Measurements from ENCODE around the gene SNCB. TPM values are rescaled to one million over a fixed set of nuclear protein-coding genes. Genes with fewer than 3 reads are reported as not detected.
"Not testable (repeated sequence)": the region's sequence is repeated elsewhere in the genome, so short reads cannot be mapped to it uniquely, and the experiment has no call there.

Gene SNCB
- total RNA-seq, 4 donors from 2014 or later: not detected

DNA sequence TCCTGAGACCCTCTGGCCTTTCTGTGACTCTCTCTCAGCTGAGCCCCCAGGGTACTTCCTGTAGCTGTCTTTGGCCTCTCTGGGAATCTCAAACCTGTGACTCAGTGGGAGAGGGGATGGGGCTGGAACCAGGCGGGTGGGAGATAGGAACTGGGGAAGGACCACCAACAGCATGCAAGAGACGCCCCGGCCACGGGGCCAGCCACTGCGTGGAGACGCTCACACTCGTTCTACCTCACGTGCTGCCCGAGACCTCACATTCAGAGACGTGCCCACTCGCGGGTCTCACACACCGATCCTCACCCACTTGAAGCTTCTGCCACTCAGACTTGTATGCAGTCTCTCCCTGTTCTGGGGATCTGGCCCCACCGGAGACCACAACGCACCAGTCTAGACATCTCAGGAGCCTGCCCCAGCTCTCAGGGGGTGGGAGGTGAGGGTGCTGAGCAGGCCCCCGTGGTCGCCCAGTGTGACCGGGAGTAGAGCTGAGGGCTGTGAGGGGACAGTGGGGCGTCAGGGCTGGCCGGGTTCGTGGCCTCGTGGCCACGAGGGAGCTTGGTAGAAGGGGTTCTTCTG, 34.2 kb downstream of the SNCB start:
- Histone ChIP-seq H3K4me1 (no peaks in the 10 kb centered on the region), H3K27ac (no peak overlapping the region), H3K4me3 (no peak overlapping the region), H3K36me3 (no peaks in the 10 kb centered on the region), H3K9me3 (no peaks in the 10 kb centered on the region), H3K27me3 (peaks cover 34% of the 10 kb centered on the region)
- TF ChIP-seq POLR2A (IDR thresholded peaks at IDR 0.05) (no peak), POLR2AphosphoS5 (IDR thresholded peaks at IDR 0.05) (no peak), EP300 (IDR thresholded peaks at IDR 0.05) (no peak)
- TF ChIP-seq, protein P1, sequence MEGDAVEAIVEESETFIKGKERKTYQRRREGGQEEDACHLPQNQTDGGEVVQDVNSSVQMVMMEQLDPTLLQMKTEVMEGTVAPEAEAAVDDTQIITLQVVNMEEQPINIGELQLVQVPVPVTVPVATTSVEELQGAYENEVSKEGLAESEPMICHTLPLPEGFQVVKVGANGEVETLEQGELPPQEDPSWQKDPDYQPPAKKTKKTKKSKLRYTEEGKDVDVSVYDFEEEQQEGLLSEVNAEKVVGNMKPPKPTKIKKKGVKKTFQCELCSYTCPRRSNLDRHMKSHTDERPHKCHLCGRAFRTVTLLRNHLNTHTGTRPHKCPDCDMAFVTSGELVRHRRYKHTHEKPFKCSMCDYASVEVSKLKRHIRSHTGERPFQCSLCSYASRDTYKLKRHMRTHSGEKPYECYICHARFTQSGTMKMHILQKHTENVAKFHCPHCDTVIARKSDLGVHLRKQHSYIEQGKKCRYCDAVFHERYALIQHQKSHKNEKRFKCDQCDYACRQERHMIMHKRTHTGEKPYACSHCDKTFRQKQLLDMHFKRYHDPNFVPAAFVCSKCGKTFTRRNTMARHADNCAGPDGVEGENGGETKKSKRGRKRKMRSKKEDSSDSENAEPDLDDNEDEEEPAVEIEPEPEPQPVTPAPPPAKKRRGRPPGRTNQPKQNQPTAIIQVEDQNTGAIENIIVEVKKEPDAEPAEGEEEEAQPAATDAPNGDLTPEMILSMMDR (IDR thresholded peaks at IDR 0.05): no peak
- no peak for DNase-seq (ENCODE audit: low spot score in 2 of 2)
- WGBS: 84% methylated on average over 23 of the region's 23 CpGs

DNA sequence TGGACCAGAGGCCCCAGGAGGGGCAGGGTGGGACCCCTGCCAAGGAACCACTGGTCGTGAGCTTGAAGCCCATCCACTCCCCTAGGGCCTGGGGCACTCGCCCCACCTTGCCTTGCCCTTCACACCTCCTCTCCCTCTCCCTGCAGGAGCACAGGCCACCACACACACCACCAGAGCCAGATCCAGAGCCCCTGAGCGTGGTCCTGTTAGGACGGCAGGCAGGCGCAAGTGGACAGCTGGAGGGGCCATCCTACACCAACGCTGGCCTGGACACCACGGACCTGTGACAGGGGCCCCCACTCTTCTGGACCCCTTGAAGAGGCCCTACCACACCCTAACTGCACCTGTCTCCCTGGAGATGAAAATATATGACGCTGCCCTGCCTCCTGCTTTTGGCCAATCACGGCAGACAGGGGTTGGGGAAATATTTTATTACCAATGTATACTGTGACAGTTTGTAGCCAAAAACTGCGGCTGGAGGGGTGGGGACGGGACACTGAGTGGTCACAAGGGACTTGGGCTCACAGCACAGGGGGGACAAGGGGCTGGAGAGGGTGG, 34.9 kb downstream of the SNCB start:
- Histone ChIP-seq H3K27me3 (peaks cover 34% of the 10 kb centered on the region), H3K4me1 (no peaks in the 10 kb centered on the region), H3K27ac (no peak overlapping the region), H3K36me3 (no peaks in the 10 kb centered on the region), H3K4me3 (no peak overlapping the region), H3K9me3 (no peaks in the 10 kb centered on the region)
- WGBS: 76% methylated on average over 8 of the region's 11 CpGs
- no peak for TF ChIP-seq POLR2A (IDR thresholded peaks at IDR 0.05)
- TF ChIP-seq, protein P1 (IDR thresholded peaks at IDR 0.05): no peak
- no peak for TF ChIP-seq POLR2AphosphoS5 (IDR thresholded peaks at IDR 0.05)
- no peak for TF ChIP-seq EP300 (IDR thresholded peaks at IDR 0.05)
- DNase-seq (ENCODE audit: low spot score in 2 of 2): no peak

GRCh38 chr5:176594554-176594953, 35.8 kb downstream of the SNCB start:
- no peak overlapping the region for H3K4me3 ChIP-seq
- H3K9me3 ChIP-seq: no peaks in the 10 kb centered on the region
- TF ChIP-seq POLR2A (IDR thresholded peaks at IDR 0.05): no peak
- TF ChIP-seq, protein P1 (IDR thresholded peaks at IDR 0.05): no peak
- no peak for TF ChIP-seq POLR2AphosphoS5 (IDR thresholded peaks at IDR 0.05)
- TF ChIP-seq EP300 (IDR thresholded peaks at IDR 0.05): no peak
- no peak overlapping the region for H3K27ac ChIP-seq
- 91% methylated on average over 6 of the region's 8 CpGs for WGBS
- no peak for DNase-seq (ENCODE audit: low spot score in 2 of 2)
- H3K36me3 ChIP-seq: no peaks in the 10 kb centered on the region
- H3K27me3 ChIP-seq: peaks cover 34% of the 10 kb centered on the region
- H3K4me1 ChIP-seq: no peaks in the 10 kb centered on the region

GRCh38 chr5:176593273-176593869, 37.0 kb downstream of the SNCB start:
- DNase-seq (ENCODE audit: low spot score in 2 of 2): no peak
- 92% methylated on average over 12 of the region's 12 CpGs for WGBS

GRCh38 chr5:176592573-176592972, 37.8 kb downstream of the SNCB start:
- Histone ChIP-seq H3K4me3 (no peak overlapping the region), H3K9me3 (no peaks in the 10 kb centered on the region), H3K36me3 (no peaks in the 10 kb centered on the region), H3K27me3 (peaks cover 32% of the 10 kb centered on the region), H3K4me1 (no peaks in the 10 kb centered on the region), H3K27ac (no peak overlapping the region)
- no peak for DNase-seq (ENCODE audit: low spot score in 2 of 2)
- TF ChIP-seq, protein P1 (IDR thresholded peaks at IDR 0.05): no peak
- no peak for TF ChIP-seq POLR2A (IDR thresholded peaks at IDR 0.05)
- no peak for TF ChIP-seq POLR2AphosphoS5 (IDR thresholded peaks at IDR 0.05)
- TF ChIP-seq EP300 (IDR thresholded peaks at IDR 0.05): no peak
- whole genome bisulfite sequencing: 94% methylated on average over 3 of the region's 3 CpGs

More at GRCh38 chr5:176593273-176593869, 37.0 kb downstream of the SNCB start:
- TF ChIP-seq, protein P1 (IDR thresholded peaks at IDR 0.05): no peak
- TF ChIP-seq POLR2A (IDR thresholded peaks at IDR 0.05): no peak
- no peak for TF ChIP-seq POLR2AphosphoS5 (IDR thresholded peaks at IDR 0.05)
- no peak for TF ChIP-seq EP300 (IDR thresholded peaks at IDR 0.05)
- Histone ChIP-seq H3K9me3 (no peaks in the 10 kb centered on the region), H3K27ac (no peak overlapping the region), H3K36me3 (no peaks in the 10 kb centered on the region), H3K4me3 (no peak overlapping the region), H3K27me3 (peaks cover 36% of the 10 kb centered on the region), H3K4me1 (no peaks in the 10 kb centered on the region)

- not testable (repeated sequence) for H3K9me3 ChIP-seq; DNase-seq (ENCODE audit: low spot score in 2 of 2); H3K27ac ChIP-seq; H3K4me3 ChIP-seq; H3K4me1 ChIP-seq; H3K36me3 ChIP-seq
- WGBS: 55% methylated on average over 2 of the region's 2 CpGs
- peaks cover 23% of the 10 kb centered on the region for H3K27me3 ChIP-seq
Measured at GRCh38 chr5:176591667-176592066, 38.7 kb downstream of the SNCB start.
